Measurements from ENCODE around the gene IL20.

The IL20 gene

GRCh38 chr1:206883160-206883559 is 17.7 kb downstream of the IL20 start:
- TF ChIP-seq CTCF (IDR thresholded peaks at IDR 0.05; ENCODE audit: low read depth, low read length), result no peak
- no peak for DNase-seq (ENCODE audit: low read depth in 2 of 2)
- H3K4me3 ChIP-seq (replicated peaks in 1 of 2; ENCODE audit: low read depth in 2 of 2, low read length in 2 of 2), result no peak overlapping the region

- no peak for DNase-seq (ENCODE audit: low read depth in 2 of 2)
- no peak overlapping the region for H3K4me3 ChIP-seq (replicated peaks in 1 of 2; ENCODE audit: low read depth in 2 of 2, low read length in 2 of 2)
- no peak for TF ChIP-seq CTCF (IDR thresholded peaks at IDR 0.05; ENCODE audit: low read depth, low read length)
Observed at GRCh38 chr1:206883876-206884275, 18.5 kb downstream of the IL20 start.

- no peak overlapping the region for H3K4me3 ChIP-seq (replicated peaks in 1 of 2; ENCODE audit: low read depth in 2 of 2, low read length in 2 of 2)
- DNase-seq (ENCODE audit: low read depth in 2 of 2), result peak; percentile 51 to 54
- no peak for TF ChIP-seq CTCF (IDR thresholded peaks at IDR 0.05; ENCODE audit: low read depth, low read length)
Observed at GRCh38 chr1:206885341-206886060, 20.1 kb downstream of the IL20 start.

- TF ChIP-seq CTCF (IDR thresholded peaks at IDR 0.05; ENCODE audit: low read depth, low read length), result no peak
- no peak for DNase-seq (ENCODE audit: low read depth in 2 of 2)
- H3K4me3 ChIP-seq (replicated peaks in 1 of 2; ENCODE audit: low read depth in 2 of 2, low read length in 2 of 2), result no peak overlapping the region
Observed at GRCh38 chr1:206886831-206887230, 21.4 kb downstream of the IL20 start.

- no peak for TF ChIP-seq CTCF (IDR thresholded peaks at IDR 0.05; ENCODE audit: low read depth, low read length)
- no peak overlapping the region for H3K4me3 ChIP-seq (replicated peaks in 1 of 2; ENCODE audit: low read depth in 2 of 2, low read length in 2 of 2)
- no peak for DNase-seq (ENCODE audit: low read depth in 2 of 2)
Observed at GRCh38 chr1:206887701-206888100, 22.3 kb downstream of the IL20 start.

- H3K4me3 ChIP-seq (replicated peaks in 1 of 2; ENCODE audit: low read depth in 2 of 2, low read length in 2 of 2), result peak overlapping the region in 1 of 2 donors; percentile 12
- TF ChIP-seq CTCF (IDR thresholded peaks at IDR 0.05; ENCODE audit: low read depth, low read length), result no peak
Observed at GRCh38 chr1:206890125-206891060, 25.0 kb downstream of the IL20 start.

More at GRCh38 chr1:206890125-206891060, 25.0 kb downstream of the IL20 start:
- DNase-seq (ENCODE audit: low read depth in 2 of 2), result peak; percentile 94
